ENCODE measurements around the gene HPS4. TPM values are rescaled to one million over a fixed set of nuclear protein-coding genes. Genes with fewer than 3 reads are reported as not detected.

HPS4 gene
- total and polyA plus RNA-seq, 3 donors from 2014 or later: 68.8 to 110 (median 103) TPM

GRCh38 chr22:26431261-26431995 is 52.2 kb downstream of the HPS4 start:
- Histone ChIP-seq H3K36me3 (ENCODE audit: low read depth, missing control alignments) (no peaks in the 10 kb centered on the region), H3K4me1 (peaks cover 4% of the 10 kb centered on the region), H3K9me3 (no peaks in the 10 kb centered on the region), H3K4me3 (no peak overlapping the region), H3K27me3 (no peaks in the 10 kb centered on the region), H3K27ac (no peak overlapping the region)
- 92 to 93% methylated on average over 13 of the region's 13 CpGs for WGBS, 2 donors
- intact Hi-C loops (cut with DNase I; ENCODE audit: low total_unique reads): no loop called here
- no peak for DNase-seq
- TF ChIP-seq, protein P1, sequence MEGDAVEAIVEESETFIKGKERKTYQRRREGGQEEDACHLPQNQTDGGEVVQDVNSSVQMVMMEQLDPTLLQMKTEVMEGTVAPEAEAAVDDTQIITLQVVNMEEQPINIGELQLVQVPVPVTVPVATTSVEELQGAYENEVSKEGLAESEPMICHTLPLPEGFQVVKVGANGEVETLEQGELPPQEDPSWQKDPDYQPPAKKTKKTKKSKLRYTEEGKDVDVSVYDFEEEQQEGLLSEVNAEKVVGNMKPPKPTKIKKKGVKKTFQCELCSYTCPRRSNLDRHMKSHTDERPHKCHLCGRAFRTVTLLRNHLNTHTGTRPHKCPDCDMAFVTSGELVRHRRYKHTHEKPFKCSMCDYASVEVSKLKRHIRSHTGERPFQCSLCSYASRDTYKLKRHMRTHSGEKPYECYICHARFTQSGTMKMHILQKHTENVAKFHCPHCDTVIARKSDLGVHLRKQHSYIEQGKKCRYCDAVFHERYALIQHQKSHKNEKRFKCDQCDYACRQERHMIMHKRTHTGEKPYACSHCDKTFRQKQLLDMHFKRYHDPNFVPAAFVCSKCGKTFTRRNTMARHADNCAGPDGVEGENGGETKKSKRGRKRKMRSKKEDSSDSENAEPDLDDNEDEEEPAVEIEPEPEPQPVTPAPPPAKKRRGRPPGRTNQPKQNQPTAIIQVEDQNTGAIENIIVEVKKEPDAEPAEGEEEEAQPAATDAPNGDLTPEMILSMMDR (IDR thresholded peaks at IDR 0.05): no peak
- no peak for TF ChIP-seq POLR2A (IDR thresholded peaks at IDR 0.05)

DNA sequence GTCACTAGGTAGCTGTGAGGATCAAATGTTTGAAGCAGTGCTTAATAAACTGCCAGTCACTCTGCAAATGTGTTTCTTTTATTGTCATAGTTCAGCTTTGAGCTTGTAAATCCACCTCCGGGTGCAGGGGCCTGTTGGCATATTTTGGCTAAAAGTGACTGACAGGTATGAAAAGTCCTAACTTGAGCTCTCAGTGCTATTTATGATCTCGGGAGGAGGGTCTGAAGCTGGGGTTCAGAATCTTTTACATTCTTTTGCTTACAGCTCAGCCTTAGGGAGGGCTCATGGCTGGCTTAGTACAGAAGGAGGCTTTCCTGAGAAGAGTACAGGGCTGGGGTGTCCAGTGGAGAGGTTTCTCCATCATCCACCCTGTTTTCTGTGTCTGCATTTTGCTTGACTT is 53.0 kb downstream of the HPS4 start:
- Histone ChIP-seq H3K27me3 (no peaks in the 10 kb centered on the region), H3K27ac (no peak overlapping the region), H3K4me1 (peaks cover 4% of the 10 kb centered on the region), H3K36me3 (ENCODE audit: low read depth, missing control alignments) (no peaks in the 10 kb centered on the region), H3K9me3 (no peaks in the 10 kb centered on the region), H3K4me3 (no peak overlapping the region)
- TF ChIP-seq POLR2A (IDR thresholded peaks at IDR 0.05): no peak
- TF ChIP-seq, protein P1 (IDR thresholded peaks at IDR 0.05): no peak
- intact Hi-C loops (cut with DNase I; ENCODE audit: low total_unique reads): no loop called here
- WGBS, 2 donors: 68 to 75% methylated on average over 2 of the region's 2 CpGs
- DNase-seq: no peak

GRCh38 chr22:26429458-26430286 is 53.9 kb downstream of the HPS4 start:
- 6 to 8% methylated on average over 16 to 41 of the region's 50 CpGs for WGBS, 2 donors
- H3K27ac ChIP-seq: no peak overlapping the region
- intact Hi-C loops (cut with DNase I; ENCODE audit: low total_unique reads): no loop called here
- H3K4me3 ChIP-seq: peak overlapping the region; percentile 49 to 71
- H3K9me3 ChIP-seq: no peaks in the 10 kb centered on the region
- H3K36me3 ChIP-seq (ENCODE audit: low read depth, missing control alignments): no peaks in the 10 kb centered on the region
- peaks cover 4% of the 10 kb centered on the region for H3K4me1 ChIP-seq
- DNase-seq: no peak
- TF ChIP-seq POLR2A (IDR thresholded peaks at IDR 0.05): no peak
- TF ChIP-seq, protein P1 (IDR thresholded peaks at IDR 0.05): no peak
- no peaks in the 10 kb centered on the region for H3K27me3 ChIP-seq

DNA sequence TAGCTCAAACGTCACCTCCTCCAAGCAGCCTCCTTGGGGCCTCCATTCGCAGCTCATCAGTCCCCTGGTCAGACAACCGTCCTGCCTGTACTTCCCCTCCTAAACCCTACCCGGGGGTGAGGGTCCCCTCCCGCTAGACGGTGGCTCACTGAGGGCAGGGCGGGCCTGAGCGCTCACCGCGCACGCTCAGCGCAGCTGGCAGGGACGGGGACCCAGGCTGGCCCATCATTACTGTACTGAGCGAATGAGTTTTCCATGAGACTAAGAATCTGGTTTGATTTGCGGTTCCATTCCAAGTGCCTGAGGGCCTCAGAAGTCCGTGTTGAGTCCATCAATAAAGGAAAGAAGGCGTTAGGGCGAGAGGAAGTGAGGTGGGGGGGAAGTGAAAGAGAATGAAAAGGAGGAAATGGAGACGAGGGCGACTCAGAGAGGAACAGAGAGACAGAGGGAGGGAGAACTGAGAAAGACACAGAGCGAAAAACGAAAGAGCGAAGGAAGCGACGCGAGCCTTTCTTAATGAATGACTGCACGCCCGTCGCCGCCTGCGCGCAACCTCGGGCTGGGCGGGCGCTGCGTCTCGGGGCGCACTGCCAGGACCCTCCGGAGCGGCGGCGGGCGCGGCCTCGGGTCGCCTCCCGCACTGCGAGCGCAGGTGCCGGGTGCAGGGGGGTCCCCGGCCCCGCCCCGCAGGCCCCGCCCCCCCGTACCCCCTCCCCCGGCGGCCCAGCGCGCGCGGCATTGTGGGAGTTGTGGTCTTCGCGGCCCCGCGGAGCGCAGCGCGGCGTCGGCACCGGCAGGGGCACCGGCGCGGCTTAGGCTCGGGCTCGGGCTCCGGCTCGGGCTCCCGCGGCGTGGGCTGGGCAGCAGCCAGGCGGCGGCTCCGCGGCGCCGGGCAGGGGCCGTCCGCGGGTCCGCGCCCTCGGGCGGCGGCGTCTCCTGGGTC is 54.8 kb downstream of the HPS4 start, which contains the start of gene ASPHD2:
ASPHD2 (plus strand) TSS at position 746 of the 943 bp plus-strand sequence. CDS start 4,356 bp downstream, outside the sequence.
- H3K27me3 ChIP-seq: no peaks in the 10 kb centered on the region
- WGBS, 2 donors: 0 to 1% methylated on average over 50 to 60 of the region's 96 CpGs
- H3K27ac ChIP-seq: peak within 1 kb of the TSS; percentile 24 to 61
- H3K4me3 ChIP-seq: peak within 1 kb of the TSS; percentile 71 to 75
- no peaks in the 10 kb centered on the region for H3K36me3 ChIP-seq (ENCODE audit: low read depth, missing control alignments)
- peaks cover 4% of the 10 kb centered on the region for H3K4me1 ChIP-seq
- peak; percentile 67 for DNase-seq
- H3K9me3 ChIP-seq: no peaks in the 10 kb centered on the region
- TF ChIP-seq, protein P1 (IDR thresholded peaks at IDR 0.05): no peak
- no peak for TF ChIP-seq POLR2A (IDR thresholded peaks at IDR 0.05)
- intact Hi-C loops (cut with DNase I; ENCODE audit: low total_unique reads): no loop called here
